C1 segment of cervical spinal cord (tissue), 14 donors: ENCODE measurements around the gene PHF3.

Experiments used
- DNase-seq, 14 donors: peaks; one replicate each; lab custom pipeline; 2025; lab: John Stamatoyannopoulos, UW

Gene PHF3

GRCh38 chr6:63643862-63644261 is 8.3 kb downstream of the PHF3 start:
- no peak for DNase-seq

- DNase-seq, result peak in 1 of 14 donors; percentile 54
Observed at GRCh38 chr6:63644668-63645326, 9.2 kb downstream of the PHF3 start.

- no peak for DNase-seq
Observed at GRCh38 chr6:63649269-63649668, 13.7 kb downstream of the PHF3 start.

GRCh38 chr6:63649847-63650265 is 14.3 kb downstream of the PHF3 start:
- no peak for DNase-seq

- DNase-seq, result no peak
Observed at GRCh38 chr6:63652980-63653379, 17.4 kb downstream of the PHF3 start.

GRCh38 chr6:63660757-63661156 is 25.2 kb downstream of the PHF3 start:
- DNase-seq, result no peak

- no peak for DNase-seq
Observed at GRCh38 chr6:63661769-63662168, 26.2 kb downstream of the PHF3 start.

GRCh38 chr6:63663147-63663955 is 27.7 kb downstream of the PHF3 start:
- DNase-seq, result no peak

GRCh38 chr6:63663956-63664281 is 28.3 kb downstream of the PHF3 start:
- DNase-seq, result no peak

GRCh38 chr6:63671098-63671754 is 35.6 kb downstream of the PHF3 start:
- no peak for DNase-seq

- no peak for DNase-seq
Observed at GRCh38 chr6:63672582-63673129, 37.1 kb downstream of the PHF3 start.

- DNase-seq, result no peak
Observed at GRCh38 chr6:63673692-63674091, 38.1 kb downstream of the PHF3 start.

- DNase-seq, result no peak
Observed at GRCh38 chr6:63674635-63675034, 39.0 kb downstream of the PHF3 start.

- DNase-seq, result no peak
Observed at GRCh38 chr6:63675138-63675537, 39.5 kb downstream of the PHF3 start.

GRCh38 chr6:63676412-63677114 is 41.0 kb downstream of the PHF3 start:
- no peak for DNase-seq

GRCh38 chr6:63677282-63677681 is 41.7 kb downstream of the PHF3 start:
- no peak for DNase-seq

GRCh38 chr6:63683071-63683603 is 47.5 kb downstream of the PHF3 start:
- DNase-seq, result no peak

GRCh38 chr6:63685446-63686379 is 50.1 kb downstream of the PHF3 start:
- peak in 1 of 14 donors; percentile 4 for DNase-seq

GRCh38 chr6:63689421-63689820 is 53.8 kb downstream of the PHF3 start:
- no peak for DNase-seq

- DNase-seq, result no peak
Observed at GRCh38 chr6:63690221-63690620, 54.6 kb downstream of the PHF3 start.
